Measurements from ENCODE around the gene BNC1. TPM values are rescaled to one million over a fixed set of nuclear protein-coding genes. Genes with fewer than 3 reads are reported as not detected.

Gene BNC1
- total RNA-seq, 1 donor from 2014 or later, result 14.4 TPM

DNA sequence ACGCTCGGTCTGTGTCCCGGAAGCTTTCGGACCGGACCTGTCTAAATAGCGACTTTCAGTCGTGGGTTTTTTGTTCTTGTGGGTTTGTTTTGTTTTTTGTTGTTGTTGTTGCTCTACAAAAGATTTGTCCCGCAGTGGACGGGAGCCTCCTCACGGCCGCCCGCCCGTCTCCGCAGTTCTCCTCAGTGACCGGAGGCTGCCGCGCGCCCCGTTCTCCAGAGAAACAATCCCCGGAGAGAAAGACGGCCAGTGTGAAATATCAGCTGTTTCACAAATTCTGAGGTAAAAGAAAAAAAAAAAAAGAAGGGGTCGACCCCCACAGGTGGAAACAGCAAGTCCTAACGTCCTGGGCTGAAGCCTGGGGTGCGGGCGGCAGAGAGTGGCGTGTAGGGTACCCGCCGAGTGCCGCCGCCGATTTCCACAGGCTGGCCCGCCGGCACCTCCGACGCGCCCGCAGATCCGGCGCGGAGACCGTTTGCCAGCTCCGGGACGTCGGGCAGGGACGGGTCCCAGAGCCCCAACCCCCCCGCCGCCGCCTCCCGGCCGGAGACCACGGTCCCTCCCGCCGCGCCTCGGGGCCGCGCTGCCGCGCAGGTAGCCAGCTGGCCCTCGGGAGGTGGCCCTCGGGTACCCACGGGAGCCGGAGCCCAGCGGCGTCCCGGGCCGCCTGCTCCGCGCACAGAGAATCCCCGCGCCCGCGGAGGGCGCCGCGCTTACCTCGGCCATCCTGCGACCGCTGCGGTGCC is 478 bp downstream of the BNC1 start:
- TF ChIP-seq, protein P1, sequence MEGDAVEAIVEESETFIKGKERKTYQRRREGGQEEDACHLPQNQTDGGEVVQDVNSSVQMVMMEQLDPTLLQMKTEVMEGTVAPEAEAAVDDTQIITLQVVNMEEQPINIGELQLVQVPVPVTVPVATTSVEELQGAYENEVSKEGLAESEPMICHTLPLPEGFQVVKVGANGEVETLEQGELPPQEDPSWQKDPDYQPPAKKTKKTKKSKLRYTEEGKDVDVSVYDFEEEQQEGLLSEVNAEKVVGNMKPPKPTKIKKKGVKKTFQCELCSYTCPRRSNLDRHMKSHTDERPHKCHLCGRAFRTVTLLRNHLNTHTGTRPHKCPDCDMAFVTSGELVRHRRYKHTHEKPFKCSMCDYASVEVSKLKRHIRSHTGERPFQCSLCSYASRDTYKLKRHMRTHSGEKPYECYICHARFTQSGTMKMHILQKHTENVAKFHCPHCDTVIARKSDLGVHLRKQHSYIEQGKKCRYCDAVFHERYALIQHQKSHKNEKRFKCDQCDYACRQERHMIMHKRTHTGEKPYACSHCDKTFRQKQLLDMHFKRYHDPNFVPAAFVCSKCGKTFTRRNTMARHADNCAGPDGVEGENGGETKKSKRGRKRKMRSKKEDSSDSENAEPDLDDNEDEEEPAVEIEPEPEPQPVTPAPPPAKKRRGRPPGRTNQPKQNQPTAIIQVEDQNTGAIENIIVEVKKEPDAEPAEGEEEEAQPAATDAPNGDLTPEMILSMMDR (IDR thresholded peaks at IDR 0.05; ENCODE audit: unreplicated experiment), result no peak
- Mint-ChIP-seq H3K27ac (ENCODE audit: unreplicated experiment) (peak overlapping the region; percentile 82), H3K4me3 (ENCODE audit: unreplicated experiment) (peak overlapping the region; percentile 96), H3K27me3 (ENCODE audit: unreplicated experiment) (peaks cover 13% of the 10 kb centered on the region), H3K4me1 (ENCODE audit: unreplicated experiment) (peaks cover 26% of the 10 kb centered on the region), H3K9me3 (ENCODE audit: unreplicated experiment) (no peaks in the 10 kb centered on the region), H3K36me3 (ENCODE audit: low read depth, unreplicated experiment) (peaks cover 6% of the 10 kb centered on the region)
- DNase-seq (ENCODE audit: low spot score), result peak; percentile 42

DNA sequence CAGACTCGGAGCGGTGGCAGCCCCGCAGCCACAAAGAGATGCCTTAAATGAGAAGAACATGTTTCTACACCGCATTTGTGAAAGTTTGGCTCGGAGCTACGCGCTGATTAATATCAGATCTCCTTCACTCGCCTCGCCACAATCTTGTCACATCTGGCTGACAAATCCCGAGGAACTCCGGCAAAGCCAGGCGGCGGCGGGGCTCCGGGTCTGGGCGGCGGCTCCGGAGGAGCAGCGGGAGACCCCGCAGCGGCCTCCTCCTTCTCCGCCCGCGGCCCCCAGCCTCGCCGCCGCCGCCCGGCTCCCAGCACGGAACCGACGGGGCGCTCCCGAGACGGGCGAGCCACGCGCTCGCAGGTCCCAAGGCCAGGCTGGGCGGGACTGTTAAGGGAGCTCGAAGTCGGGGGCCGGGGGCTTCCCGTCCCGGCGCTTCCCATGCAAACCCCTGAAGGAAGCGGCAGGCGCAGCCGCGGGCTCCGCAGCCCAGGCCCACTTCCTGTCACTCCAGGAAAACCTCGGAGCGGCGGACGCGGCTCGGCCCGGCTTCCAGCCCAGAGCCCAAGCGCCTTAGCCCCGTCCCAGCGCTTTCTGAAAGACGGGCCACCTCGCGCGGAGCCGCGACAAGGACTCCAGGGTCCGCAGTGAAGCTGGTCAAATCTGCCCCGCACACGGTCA is 1.2 kb downstream of the BNC1 start:
- DNase-seq (ENCODE audit: low spot score), result peak; percentile 69
- H3K27ac Mint-ChIP-seq (ENCODE audit: unreplicated experiment), result peak overlapping the region; percentile 82

DNA sequence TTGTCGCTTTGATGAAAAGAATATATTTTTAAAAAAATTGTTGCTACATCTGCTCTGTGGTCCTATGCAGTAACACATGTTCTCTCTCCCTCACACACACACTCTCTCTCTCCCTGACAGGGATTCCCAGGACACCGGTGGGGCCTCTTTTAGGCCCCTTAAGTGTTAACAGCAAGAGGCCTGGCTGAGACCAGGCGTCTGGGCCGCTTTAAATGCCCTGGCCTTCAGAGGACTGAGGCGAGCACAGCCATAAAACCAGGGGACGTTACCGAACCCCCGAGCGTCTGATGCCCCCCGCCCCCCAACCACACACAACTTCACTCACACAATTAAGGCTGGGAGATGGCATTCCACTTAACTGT is 1.7 kb downstream of the BNC1 start:
- H3K4me1 Mint-ChIP-seq (ENCODE audit: unreplicated experiment), result peaks cover 22% of the 10 kb centered on the region
- H3K4me3 Mint-ChIP-seq (ENCODE audit: unreplicated experiment), result peak overlapping the region; percentile 92
- TF ChIP-seq, protein P1 (IDR thresholded peaks at IDR 0.05; ENCODE audit: unreplicated experiment), result no peak
- H3K27me3 Mint-ChIP-seq (ENCODE audit: unreplicated experiment), result peaks cover 13% of the 10 kb centered on the region
- H3K9me3 Mint-ChIP-seq (ENCODE audit: unreplicated experiment), result no peaks in the 10 kb centered on the region
- H3K36me3 Mint-ChIP-seq (ENCODE audit: low read depth, unreplicated experiment), result peaks cover 6% of the 10 kb centered on the region
- peak; percentile 15 for DNase-seq (ENCODE audit: low spot score)
- peak overlapping the region; percentile 74 for H3K27ac Mint-ChIP-seq (ENCODE audit: unreplicated experiment)

More for the DNA sequence above, 1.2 kb downstream of the BNC1 start:
- H3K4me1 Mint-ChIP-seq (ENCODE audit: unreplicated experiment), result peaks cover 22% of the 10 kb centered on the region
- TF ChIP-seq, protein P1 (IDR thresholded peaks at IDR 0.05; ENCODE audit: unreplicated experiment), result no peak
- peak overlapping the region; percentile 96 for H3K4me3 Mint-ChIP-seq (ENCODE audit: unreplicated experiment)
- H3K27me3 Mint-ChIP-seq (ENCODE audit: unreplicated experiment), result peaks cover 13% of the 10 kb centered on the region
- H3K36me3 Mint-ChIP-seq (ENCODE audit: low read depth, unreplicated experiment), result peaks cover 6% of the 10 kb centered on the region
- no peaks in the 10 kb centered on the region for H3K9me3 Mint-ChIP-seq (ENCODE audit: unreplicated experiment)

DNA sequence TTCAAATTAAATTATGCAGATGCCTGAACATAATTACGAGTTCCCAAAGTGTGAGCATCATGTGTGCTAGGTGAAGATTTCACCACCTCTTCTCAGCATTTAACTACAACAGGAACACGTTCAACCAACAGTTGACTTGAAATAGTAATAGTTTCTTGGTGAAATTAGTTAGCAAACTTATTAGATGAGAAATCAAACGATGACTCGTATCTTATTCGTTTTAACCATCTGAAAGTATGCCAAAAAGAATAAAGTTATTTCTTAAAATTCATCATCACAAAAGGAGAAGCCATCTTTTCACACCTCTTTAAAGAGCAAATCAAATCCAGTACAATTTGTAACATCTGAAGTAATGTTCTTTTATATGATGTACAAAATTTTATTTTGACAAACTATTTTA is 2.3 kb downstream of the BNC1 start:
- H3K36me3 Mint-ChIP-seq (ENCODE audit: low read depth, unreplicated experiment), result peaks cover 6% of the 10 kb centered on the region
- no peak overlapping the region for H3K27ac Mint-ChIP-seq (ENCODE audit: unreplicated experiment)
- H3K4me1 Mint-ChIP-seq (ENCODE audit: unreplicated experiment), result peaks cover 17% of the 10 kb centered on the region
- peaks cover 9% of the 10 kb centered on the region for H3K27me3 Mint-ChIP-seq (ENCODE audit: unreplicated experiment)
- TF ChIP-seq, protein P1 (IDR thresholded peaks at IDR 0.05; ENCODE audit: unreplicated experiment), result no peak
- H3K4me3 Mint-ChIP-seq (ENCODE audit: unreplicated experiment), result peak overlapping the region; percentile 71
- no peak for DNase-seq (ENCODE audit: low spot score)
- H3K9me3 Mint-ChIP-seq (ENCODE audit: unreplicated experiment), result no peaks in the 10 kb centered on the region

DNA sequence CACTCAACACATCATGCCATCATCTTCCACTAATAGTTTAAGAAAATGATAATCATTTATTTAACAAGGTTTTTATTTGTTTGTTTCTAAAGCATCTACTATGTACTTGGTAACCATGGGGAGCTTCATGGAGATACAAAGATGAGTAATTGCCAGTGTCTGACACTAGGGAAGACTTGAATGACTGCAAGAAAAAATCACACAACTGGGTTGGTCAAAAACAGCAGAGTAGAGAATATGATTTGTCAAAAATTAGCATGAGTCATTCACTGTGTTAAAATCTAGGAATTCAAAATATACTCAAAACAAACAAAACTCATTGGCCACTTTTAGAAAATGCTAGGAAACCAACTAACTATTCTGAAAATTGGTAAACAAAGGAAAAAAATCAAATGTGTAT is 6.3 kb downstream of the BNC1 start:
- Mint-ChIP-seq H3K27me3 (ENCODE audit: unreplicated experiment) (peaks cover 5% of the 10 kb centered on the region), H3K27ac (ENCODE audit: unreplicated experiment) (no peak overlapping the region)

More for the DNA sequence above, 6.3 kb downstream of the BNC1 start:
- H3K4me3 Mint-ChIP-seq (ENCODE audit: unreplicated experiment), result no peak overlapping the region
- H3K4me1 Mint-ChIP-seq (ENCODE audit: unreplicated experiment), result peaks cover 4% of the 10 kb centered on the region
- TF ChIP-seq, protein P1 (IDR thresholded peaks at IDR 0.05; ENCODE audit: unreplicated experiment), result no peak
- H3K36me3 Mint-ChIP-seq (ENCODE audit: low read depth, unreplicated experiment), result peaks cover 10% of the 10 kb centered on the region
- no peak for DNase-seq (ENCODE audit: low spot score)
- H3K9me3 Mint-ChIP-seq (ENCODE audit: unreplicated experiment), result no peaks in the 10 kb centered on the region

All from endothelial cell (in vitro differentiated cells).